GM12864 (cell line): Measurements from ENCODE around the gene CD37.

ENCODE experiments used
- DNase-seq: peaks from one replicate; pipeline ENCODE4 v3.0.0-alpha.2; 2011; ENCODE audit warnings: low read depth
- H3K4me3 ChIP-seq: 2 replicates; pipeline ENCODE4 v1.5.1; 2011; ENCODE audit warnings: mild to moderate bottlenecking, low read depth, low read length, control low read depth
- CTCF ChIP-seq: IDR thresholded peaks from 2 replicates; pipeline ENCODE4 v1.5.1; 2011; ENCODE audit warnings: low read depth, mild to moderate bottlenecking, moderate library complexity, low read length, control low read depth, inconsistent platforms; ENCODE audit errors: missing control alignments

The CD37 gene

GRCh38 chr19:49340865-49341718 lies 5.9 kb downstream of the CD37 start:
- no peak for TF ChIP-seq CTCF
- DNase-seq, result no peak
- no peak overlapping the region for H3K4me3 ChIP-seq

DNA sequence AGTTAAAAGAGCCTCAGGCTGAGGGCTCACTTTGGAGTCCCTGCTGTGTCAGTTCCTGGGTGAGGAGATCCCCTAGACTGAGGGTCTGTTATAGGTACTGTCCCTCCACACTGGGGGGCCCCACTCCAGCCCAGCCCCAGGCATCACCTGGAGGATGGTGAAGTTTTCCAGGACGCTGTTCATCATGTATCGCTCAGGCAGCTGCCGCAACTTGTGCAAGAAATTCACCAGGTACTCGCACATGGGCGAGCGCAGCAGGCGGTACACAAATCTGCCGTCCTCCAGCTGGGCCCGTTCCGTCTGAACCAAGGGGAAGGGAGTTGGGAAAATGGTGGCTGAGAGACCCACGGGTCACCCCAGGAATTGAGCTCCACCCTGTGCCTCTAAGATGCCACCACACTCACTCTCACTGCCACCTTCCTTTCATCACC lies 7.1 kb downstream of the CD37 start:
- no peak overlapping the region for H3K4me3 ChIP-seq
- DNase-seq, result no peak
- no peak for TF ChIP-seq CTCF

- no peak for DNase-seq
- TF ChIP-seq CTCF, result no peak
Measured at GRCh38 chr19:49343123-49343522, 7.9 kb downstream of the CD37 start.

GRCh38 chr19:49344505-49345423 lies 9.6 kb downstream of the CD37 start:
- TF ChIP-seq CTCF, result no peak
- DNase-seq, result no peak
- H3K4me3 ChIP-seq, result no peak overlapping the region

More at GRCh38 chr19:49343123-49343522, 7.9 kb downstream of the CD37 start:
- H3K4me3 ChIP-seq, result no peak overlapping the region

GRCh38 chr19:49347191-49347590 lies 12.0 kb downstream of the CD37 start:
- H3K4me3 ChIP-seq, result no peak overlapping the region
- DNase-seq, result no peak
- TF ChIP-seq CTCF, result no peak

DNA sequence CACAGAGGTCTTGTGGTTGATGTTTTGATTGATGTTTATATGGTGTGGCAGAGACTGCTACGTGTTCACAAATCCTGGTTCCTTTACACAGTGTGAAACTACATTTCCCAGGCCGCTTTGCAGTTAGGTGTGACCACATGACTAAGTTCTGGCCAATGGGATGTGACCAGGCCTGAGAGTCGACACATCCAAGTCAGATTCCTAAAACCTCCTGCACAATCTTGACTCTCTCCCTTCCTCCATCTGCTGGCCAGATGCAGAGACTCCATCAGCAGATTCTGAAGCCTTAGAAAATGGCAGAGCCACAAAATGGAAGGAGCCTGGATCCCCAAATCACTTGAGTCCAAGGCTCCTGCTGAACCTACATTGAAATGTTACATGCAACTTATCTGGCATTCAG lies 12.6 kb downstream of the CD37 start:
- peak; percentile 10 for TF ChIP-seq CTCF
- DNase-seq, result no peak
- H3K4me3 ChIP-seq, result no peak overlapping the region
